LNCaP clone FGC (cell line): ENCODE results near the gene ACACA.

Experiments used
- DNase-seq: peaks from one replicate; pipeline ENCODE4 v3.0.0-alpha.2; 2011; ENCODE audit warnings: low read depth
- H3K4me3 ChIP-seq: 2 replicates; pipeline ENCODE4 v1.5.1; 2011; ENCODE audit warnings: mild to moderate bottlenecking, low read depth, low read length, control low read depth
- CTCF ChIP-seq: IDR thresholded peaks from 2 replicates; pipeline ENCODE4 v1.5.1; 2012; ENCODE audit warnings: mild to moderate bottlenecking; ENCODE audit not compliant: control insufficient read depth, insufficient read depth; ENCODE audit errors: extremely low read depth

ACACA gene

GRCh38 chr17:37382056-37382455 is 24.6 kb downstream of the ACACA start:
- H3K4me3 ChIP-seq: no peak overlapping the region
- no peak for DNase-seq
- TF ChIP-seq CTCF: no peak

GRCh38 chr17:37375706-37376105 is 30.9 kb downstream of the ACACA start, which contains the start of gene C17orf78:
C17orf78 (plus strand) TSS chr17:37375985; CDS start chr17:37376093, 108 bp downstream.
- no peak within 1 kb of the TSS for H3K4me3 ChIP-seq
- no peak for DNase-seq

GRCh38 chr17:37373530-37374159 is 33.0 kb downstream of the ACACA start:
- peak; percentile 82 for DNase-seq
- peak; percentile 100 for TF ChIP-seq CTCF
- no peak overlapping the region for H3K4me3 ChIP-seq

More at GRCh38 chr17:37375706-37376105, 30.9 kb downstream of the ACACA start, which contains the start of gene C17orf78:
- no peak for TF ChIP-seq CTCF

GRCh38 chr17:37368577-37368976 is 38.1 kb downstream of the ACACA start:
- H3K4me3 ChIP-seq: no peak overlapping the region
- no peak for TF ChIP-seq CTCF
- no peak for DNase-seq

GRCh38 chr17:37365589-37365988 is 41.0 kb downstream of the ACACA start:
- DNase-seq: no peak
- TF ChIP-seq CTCF: no peak
- H3K4me3 ChIP-seq: no peak overlapping the region

- TF ChIP-seq CTCF: no peak
- no peak for DNase-seq
- no peak overlapping the region for H3K4me3 ChIP-seq
Observed at GRCh38 chr17:37361543-37361942, 45.1 kb downstream of the ACACA start.

GRCh38 chr17:37360632-37361031 is 46.0 kb downstream of the ACACA start:
- H3K4me3 ChIP-seq: no peak overlapping the region
- no peak for TF ChIP-seq CTCF
- DNase-seq: no peak
